Smooth muscle cell of the brain vasculature (primary cell): ENCODE measurements around the gene BCAS4.
"Not testable (repeated sequence)": the region's sequence is repeated elsewhere in the genome, so short reads cannot be mapped to it uniquely, and the experiment has no call there.

ENCODE experiments used
- DNase-seq: peaks from one replicate; pipeline ENCODE4 v3.0.0-alpha.2; 2012; ENCODE audit warnings: low read depth, low spot score

Gene BCAS4

GRCh38 chr20:50874758-50875665 is 80.2 kb downstream of the BCAS4 start:
- DNase-seq, result no peak

DNA sequence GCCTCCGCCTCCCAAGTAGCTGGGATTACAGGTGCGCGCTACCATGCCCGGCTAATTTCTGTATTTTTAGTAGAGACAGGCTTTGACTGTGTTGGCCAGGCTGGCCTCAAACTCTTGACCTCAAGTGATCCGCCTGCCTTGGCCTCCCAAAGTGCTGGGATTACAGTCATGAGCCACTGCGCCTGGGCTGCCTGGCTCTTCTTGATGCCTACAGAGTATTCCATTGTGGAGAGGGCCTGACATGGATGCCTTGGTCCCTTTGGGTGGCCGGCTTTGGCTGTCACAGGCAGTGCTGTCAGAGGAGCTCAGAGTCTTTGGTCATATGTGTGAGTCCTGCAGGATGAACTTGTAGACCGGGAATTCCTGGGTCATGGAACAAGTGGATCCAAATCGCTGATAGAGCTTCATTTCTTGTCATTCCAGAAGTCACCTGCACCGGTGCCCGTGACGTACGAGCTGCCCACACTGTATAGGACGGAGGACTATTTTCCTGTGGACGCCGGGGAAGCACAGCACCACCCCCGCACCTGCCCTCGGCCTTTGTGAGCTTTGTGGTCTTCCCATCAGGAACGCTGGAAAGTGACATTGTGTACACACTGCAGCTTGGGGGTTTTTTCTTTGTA is 81.3 kb downstream of the BCAS4 start:
- DNase-seq, result no peak

GRCh38 chr20:50876816-50877215 is 82.0 kb downstream of the BCAS4 start:
- no peak for DNase-seq

- DNase-seq, result no peak
Measured at GRCh38 chr20:50877232-50877743, 82.4 kb downstream of the BCAS4 start.

DNA sequence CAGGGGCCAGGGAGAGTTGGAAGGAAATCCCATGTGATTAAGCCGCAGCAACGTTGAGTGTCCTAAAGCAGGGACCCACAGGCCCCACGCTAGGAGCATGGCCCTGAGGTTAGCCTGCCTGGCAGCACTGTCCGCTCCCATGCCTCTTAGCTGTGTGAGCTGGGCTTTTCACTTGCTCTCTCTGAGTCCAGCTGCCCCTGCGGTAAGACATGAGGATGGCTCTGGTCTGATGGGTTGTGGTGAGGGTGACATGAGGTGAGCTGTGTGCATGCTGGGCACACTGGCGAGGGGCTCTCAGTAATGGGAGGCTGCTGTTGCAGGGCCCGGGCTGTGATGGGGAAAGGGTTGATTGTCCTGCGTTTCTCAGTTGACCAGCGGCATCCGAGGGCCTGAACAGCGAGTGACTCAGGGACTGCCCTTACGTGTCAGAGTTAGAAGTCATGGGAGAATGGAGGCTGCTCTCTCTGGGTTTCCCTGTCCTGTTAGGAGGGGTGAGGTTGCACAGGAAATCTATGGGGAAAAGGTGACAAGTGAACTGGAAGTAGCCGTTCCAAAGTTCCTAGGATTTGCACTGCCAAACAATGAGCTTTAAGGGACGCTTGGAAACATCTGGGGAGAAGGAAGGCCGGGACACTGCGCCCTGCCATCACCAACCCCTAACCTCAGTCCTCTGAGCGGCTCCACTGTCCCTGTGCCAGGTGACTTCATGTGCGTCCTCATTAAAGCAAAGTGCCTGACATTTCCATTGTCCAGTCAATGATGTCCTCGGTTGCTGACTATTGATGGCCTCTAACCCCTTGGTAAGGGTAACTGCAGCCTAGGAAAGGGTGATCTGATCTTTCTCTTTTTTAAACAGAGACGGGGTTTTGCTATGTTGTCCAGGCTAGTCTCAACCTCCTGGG is 85.0 kb downstream of the BCAS4 start:
- DNase-seq, result no peak

DNA sequence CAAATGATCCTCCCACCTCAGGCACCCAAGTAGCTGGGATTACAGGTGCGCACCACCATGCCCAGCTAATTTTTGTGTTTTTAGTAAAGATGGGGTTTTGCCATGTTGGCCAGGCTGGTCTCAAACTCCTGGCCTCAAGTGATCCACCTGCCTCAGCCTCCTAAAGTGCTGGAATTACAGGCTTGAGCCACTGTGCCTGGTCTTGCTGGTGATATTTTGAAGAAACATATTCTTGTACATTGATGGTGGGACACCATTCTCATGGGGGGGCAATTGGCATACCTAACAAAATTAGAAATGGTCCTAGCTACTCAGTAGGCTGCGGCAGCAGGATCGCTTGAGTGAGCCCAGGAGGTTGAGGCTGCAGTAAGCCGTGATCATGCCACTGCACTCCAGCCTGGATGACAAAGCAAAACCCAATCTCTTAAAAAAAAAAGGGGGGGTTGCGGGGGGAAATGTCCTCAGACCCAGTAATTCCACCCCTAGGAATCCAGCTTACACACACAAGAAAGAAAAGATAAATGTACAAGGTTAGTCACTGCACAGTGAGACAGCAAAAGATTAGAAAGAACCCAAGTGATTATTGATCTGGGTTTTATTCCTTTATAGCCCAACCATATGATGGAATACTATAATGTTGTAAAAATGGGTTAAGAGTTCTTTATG is 87.0 kb downstream of the BCAS4 start:
- not testable (repeated sequence) for DNase-seq

DNA sequence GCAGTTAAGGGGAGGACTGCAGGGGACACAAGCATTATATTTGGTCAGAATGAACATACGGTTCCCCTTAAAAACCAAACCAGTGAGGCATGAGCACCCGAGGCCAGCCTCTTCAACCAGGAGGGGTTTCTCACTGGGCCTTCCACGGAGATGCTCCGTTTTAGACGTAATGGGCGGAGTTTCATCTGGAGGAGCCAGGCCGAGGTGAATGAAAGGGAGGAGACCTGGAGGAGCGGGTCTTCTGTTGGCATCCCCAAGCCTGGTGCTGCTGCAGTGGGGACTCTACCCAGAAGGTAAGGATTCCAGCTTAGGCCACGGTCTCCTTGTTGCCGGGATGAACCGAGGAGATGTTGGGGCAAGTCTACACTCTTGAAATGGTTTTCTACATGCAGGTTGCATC is 89.0 kb downstream of the BCAS4 start:
- no peak for DNase-seq

DNA sequence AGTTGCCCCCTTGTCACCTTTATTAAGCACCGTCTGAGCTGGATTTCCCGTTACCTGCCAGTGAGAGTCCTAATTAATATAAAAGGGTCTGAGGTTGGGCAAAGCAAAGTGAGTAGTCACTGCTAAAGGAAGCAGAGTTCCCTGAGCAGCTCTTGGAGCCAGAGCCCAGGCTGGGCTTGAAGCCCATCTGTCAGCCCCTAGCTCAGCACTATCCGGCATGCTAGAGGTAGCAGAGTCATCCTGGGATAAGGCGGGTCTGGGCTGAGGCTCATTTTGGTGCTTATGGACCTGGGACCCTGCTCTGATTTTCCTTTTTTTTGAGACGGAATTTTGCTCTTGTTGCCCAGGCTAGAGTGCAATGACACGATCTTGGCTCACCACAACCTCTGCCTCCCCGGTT is 90.2 kb downstream of the BCAS4 start:
- no peak for DNase-seq

DNA sequence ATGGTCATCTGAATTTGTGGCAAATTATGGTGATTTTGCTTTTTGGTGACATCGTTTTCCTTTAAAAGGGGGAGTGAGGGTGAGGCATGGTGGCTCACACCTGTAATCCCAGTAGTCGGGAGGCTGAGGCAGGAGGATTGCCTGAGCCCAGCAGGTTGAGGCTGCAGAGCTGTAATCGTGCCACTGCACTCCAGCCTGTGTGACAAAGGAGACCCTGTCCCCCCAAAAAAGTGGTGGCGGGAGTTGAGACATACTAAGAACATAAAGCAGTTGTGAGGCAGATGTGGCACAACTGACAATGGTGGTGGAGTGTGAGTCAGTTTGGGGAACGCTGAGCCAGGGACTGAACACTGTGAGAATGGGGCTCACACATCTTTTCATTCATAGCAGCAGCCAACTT is 90.9 kb downstream of the BCAS4 start:
- DNase-seq, result no peak

DNA sequence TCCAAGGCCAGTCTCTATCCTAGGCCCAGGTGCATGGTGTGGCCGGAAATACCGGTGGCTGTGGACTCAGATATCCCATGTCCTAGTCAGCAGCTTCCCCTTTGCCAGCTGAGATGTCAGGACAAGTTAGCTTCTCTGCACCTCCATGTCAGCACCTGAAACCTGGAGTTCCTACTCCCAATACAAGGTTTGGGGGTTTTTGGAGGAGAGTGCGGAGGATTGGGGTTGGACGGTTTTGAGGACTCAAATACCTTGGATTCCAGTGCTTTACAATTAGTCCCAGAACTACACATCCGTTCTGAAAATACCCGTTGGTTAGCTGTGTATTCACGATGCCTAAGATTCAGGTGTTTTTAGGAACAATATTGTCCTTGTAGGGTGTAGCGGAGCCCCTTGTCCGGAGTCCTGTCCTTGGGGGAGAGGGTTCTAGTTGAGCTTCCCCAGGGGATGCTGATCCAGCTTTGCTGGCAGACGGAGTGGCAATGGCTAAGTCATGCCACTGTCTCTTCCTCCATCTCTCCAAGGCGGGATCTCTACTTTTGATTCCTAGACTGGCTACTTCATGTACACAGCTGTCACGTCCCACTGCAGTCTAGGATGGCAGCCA is 91.4 kb downstream of the BCAS4 start:
- DNase-seq, result no peak

DNA sequence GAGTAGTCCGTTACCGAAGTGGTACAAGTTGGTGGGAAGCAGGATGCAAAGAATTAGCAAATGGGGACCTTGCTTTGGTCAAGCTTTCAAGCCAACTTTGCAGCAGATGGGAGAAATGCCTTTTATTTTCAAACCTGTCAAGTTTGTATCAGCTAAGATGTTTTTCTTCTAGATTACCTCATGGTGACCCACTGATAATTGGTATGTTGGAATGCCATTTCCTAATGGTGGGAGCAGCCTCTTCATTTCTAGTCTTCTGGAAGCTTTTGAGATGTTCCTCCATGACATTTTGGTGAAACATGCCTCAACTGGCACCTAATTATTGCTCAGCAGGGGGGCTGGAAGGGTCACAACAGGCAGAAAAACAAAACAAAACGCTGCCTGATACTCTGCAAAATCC is 92.7 kb downstream of the BCAS4 start:
- no peak for DNase-seq

DNA sequence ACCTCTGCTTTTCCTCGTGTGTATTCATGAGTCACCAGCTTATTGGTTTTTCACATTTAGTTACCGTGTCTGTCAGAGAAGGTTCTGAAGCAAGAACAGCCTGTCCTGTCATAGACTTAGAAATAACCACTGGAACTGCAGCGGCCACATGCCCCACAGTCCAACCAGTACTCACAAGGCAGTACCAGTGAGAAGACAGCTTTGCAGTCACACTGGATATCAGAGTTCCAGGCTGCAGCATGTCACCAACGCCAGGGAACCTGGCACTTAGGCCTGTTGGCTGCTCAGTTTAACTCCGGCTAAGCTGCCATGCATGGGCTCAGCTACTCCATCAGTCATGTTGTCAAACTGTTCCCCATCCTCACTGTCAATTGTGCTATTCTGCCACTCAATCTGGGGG is 96.3 kb downstream of the BCAS4 start:
- no peak for DNase-seq

DNA sequence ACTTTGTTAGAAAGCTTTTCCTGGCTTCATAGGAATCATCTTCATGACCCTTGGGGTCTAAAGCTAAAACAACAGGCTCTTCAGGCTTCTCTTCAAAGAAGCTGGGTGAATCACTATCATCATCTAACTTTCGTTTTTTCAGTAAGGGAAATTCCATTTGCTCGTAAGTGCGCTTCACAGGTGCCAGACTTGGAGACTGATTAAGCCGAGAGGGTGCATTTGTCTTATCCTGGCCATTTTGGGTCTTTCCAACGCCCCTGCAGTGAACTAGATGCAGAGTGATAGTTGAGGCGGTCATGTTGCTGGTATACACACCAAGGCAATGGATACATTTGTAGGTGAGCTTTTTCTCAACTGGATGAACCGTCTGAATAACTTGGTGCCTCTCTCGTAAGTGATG is 97.5 kb downstream of the BCAS4 start:
- no peak for DNase-seq

- no peak for DNase-seq
Measured at GRCh38 chr20:50893620-50894019, 98.8 kb downstream of the BCAS4 start.

GRCh38 chr20:50895111-50895830 is 100.4 kb downstream of the BCAS4 start:
- DNase-seq, result no peak

DNA sequence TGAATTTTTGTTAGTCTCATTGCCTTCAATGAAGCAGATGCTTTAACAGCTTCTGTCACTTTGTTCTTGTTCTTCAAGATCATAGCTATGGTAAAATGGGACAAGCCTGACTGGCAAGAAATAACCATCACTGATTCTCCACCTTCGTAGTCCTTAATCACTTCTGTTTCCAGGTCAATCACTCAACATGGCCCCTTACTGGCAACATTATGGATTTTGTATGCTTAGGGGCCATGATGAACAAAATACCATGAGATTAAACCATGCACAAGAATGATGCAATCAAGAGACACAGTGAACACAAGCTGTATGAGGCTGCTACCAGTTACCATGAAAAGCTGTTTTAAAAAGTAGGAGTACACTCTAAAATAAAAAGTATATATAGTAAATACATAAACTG is 103.6 kb downstream of the BCAS4 start:
- DNase-seq, result no peak

- DNase-seq, result no peak
Measured at GRCh38 chr20:50900261-50900660, 105.4 kb downstream of the BCAS4 start.

GRCh38 chr20:50901301-50901700 is 106.4 kb downstream of the BCAS4 start:
- no peak for DNase-seq

- no peak for DNase-seq
Measured at GRCh38 chr20:50903353-50904051, 108.6 kb downstream of the BCAS4 start.
